AG04449 (cell line): Measurements from ENCODE around the gene ETFB.

Experiments used
- CTCF ChIA-PET: fragments of 350-600 bp; formaldehyde crosslinking; extraction: SDS; loops from one replicate; lab custom pipeline; 2021; ENCODE audit warnings: antibody characterized with exemption; lab: Yijun Ruan, JAX
- POLR2A ChIA-PET: fragments of 400-600, 350-600 bp; formaldehyde crosslinking; extraction: SDS; loops from one replicate; lab custom pipeline; 2020; ENCODE audit warnings: antibody characterized with exemption, inconsistent platforms; lab: Yijun Ruan, JAX
- DNase-seq: peaks from one replicate; pipeline ENCODE4 v3.0.0-alpha.2; 2010; ENCODE audit warnings: low read depth, low spot score
- H3K4me3 ChIP-seq: 2 replicates; pipeline ENCODE4 v1.5.1; 2011; ENCODE audit warnings: low read depth, mild to moderate bottlenecking, control low read depth, low read length
- CTCF ChIP-seq: IDR thresholded peaks from one replicate; pipeline ENCODE4 v1.5.1; 2011; ENCODE audit warnings: mild to moderate bottlenecking, moderate library complexity, low read length, control low read depth, inconsistent platforms; ENCODE audit not compliant: insufficient read depth; ENCODE audit errors: missing control alignments

Gene ETFB

GRCh38 chr19:51377422-51377821 lies 11.2 kb upstream of the ETFB start:
- ChIA-PET POLR2A (no interaction called here), CTCF (interaction anchor here (1.4 kb wide), 1 partner anchor 39 kb away, joined by 3 read pairs; no protein-coding TSS in a partner anchor)
- no peak for DNase-seq
- H3K4me3 ChIP-seq: no peak overlapping the region
- TF ChIP-seq CTCF: no peak

- ChIA-PET CTCF (no interaction called here), POLR2A (no interaction called here)
- H3K4me3 ChIP-seq: no peak overlapping the region
- no peak for DNase-seq
- no peak for TF ChIP-seq CTCF
Measured at GRCh38 chr19:51375504-51376221, 9.5 kb upstream of the ETFB start.

GRCh38 chr19:51372649-51373504 lies 6.7 kb upstream of the ETFB start, which contains the start of gene NKG7:
Gene NKG7 (minus strand): TSS chr19:51372654. CDS start chr19:51372535, 119 bp downstream.
- ChIA-PET POLR2A (no interaction called here), CTCF (no interaction called here)
- no peak for DNase-seq
- no peak for TF ChIP-seq CTCF
- no peak within 1 kb of the TSS for H3K4me3 ChIP-seq

- POLR2A ChIA-PET: no interaction called here
- CTCF ChIA-PET: no interaction called here
Measured at GRCh38 chr19:51372021-51372648, 5.9 kb upstream of the ETFB start.

GRCh38 chr19:51371186-51371690 lies 5.0 kb upstream of the ETFB start:
- no peak overlapping the region for H3K4me3 ChIP-seq
- no peak for DNase-seq
- no peak for TF ChIP-seq CTCF
- ChIA-PET POLR2A (no interaction called here), CTCF (no interaction called here)

More at GRCh38 chr19:51372021-51372648, 5.9 kb upstream of the ETFB start:
- no peak for TF ChIP-seq CTCF
- DNase-seq: no peak
- H3K4me3 ChIP-seq: no peak overlapping the region

GRCh38 chr19:51370230-51370629 lies 4.0 kb upstream of the ETFB start:
- POLR2A ChIA-PET: no interaction called here
- no peak for DNase-seq
- H3K4me3 ChIP-seq: no peak overlapping the region
- CTCF ChIA-PET: interaction anchor here (1.4 kb wide), 1 partner anchor 32 kb away, joined by 5 read pairs; no protein-coding TSS in a partner anchor
- TF ChIP-seq CTCF: no peak
